Measurements from ENCODE around the gene LAMA2. TPM values are rescaled to one million over a fixed set of nuclear protein-coding genes. Genes with fewer than 3 reads are reported as not detected.

The LAMA2 gene
- total RNA-seq, 1 donor from 2014 or later: 0.47 TPM

DNA sequence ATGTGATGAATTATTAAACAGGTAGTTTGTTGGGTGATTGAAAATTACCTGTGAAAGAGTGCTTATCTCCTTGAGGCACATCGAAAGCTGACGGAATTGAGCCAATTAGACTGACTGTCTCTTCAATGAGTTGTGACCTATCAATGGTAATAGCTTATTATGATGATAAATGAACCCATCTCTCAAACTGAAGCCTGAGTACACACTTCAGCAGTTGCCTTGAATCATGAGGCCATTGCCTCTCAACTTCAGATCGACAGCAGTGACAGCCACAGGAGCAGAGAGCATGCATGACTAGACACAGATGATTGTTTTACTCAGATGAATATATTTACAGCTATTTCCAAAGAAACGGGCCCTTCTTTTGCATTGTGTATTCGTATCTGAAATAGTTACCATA, 323.9 kb downstream of the LAMA2 start:
- TF ChIP-seq, protein P1, sequence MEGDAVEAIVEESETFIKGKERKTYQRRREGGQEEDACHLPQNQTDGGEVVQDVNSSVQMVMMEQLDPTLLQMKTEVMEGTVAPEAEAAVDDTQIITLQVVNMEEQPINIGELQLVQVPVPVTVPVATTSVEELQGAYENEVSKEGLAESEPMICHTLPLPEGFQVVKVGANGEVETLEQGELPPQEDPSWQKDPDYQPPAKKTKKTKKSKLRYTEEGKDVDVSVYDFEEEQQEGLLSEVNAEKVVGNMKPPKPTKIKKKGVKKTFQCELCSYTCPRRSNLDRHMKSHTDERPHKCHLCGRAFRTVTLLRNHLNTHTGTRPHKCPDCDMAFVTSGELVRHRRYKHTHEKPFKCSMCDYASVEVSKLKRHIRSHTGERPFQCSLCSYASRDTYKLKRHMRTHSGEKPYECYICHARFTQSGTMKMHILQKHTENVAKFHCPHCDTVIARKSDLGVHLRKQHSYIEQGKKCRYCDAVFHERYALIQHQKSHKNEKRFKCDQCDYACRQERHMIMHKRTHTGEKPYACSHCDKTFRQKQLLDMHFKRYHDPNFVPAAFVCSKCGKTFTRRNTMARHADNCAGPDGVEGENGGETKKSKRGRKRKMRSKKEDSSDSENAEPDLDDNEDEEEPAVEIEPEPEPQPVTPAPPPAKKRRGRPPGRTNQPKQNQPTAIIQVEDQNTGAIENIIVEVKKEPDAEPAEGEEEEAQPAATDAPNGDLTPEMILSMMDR (conservative IDR thresholded peaks at IDR 0.05): no peak
- Mint-ChIP-seq H3K27me3 (ENCODE audit: low read depth) (no peaks in the 10 kb centered on the region), H3K4me1 (peaks cover 4% of the 10 kb centered on the region), H3K9me3 (no peaks in the 10 kb centered on the region), H3K36me3 (ENCODE audit: low read depth) (no peaks in the 10 kb centered on the region), H3K4me3 (no peak overlapping the region), H3K27ac (ENCODE audit: unreplicated experiment) (no peak overlapping the region)
- DNase-seq (ENCODE audit: low read depth, low spot score): no peak

- TF ChIP-seq, protein P1 (conservative IDR thresholded peaks at IDR 0.05): no peak
- no peaks in the 10 kb centered on the region for H3K27me3 Mint-ChIP-seq (ENCODE audit: low read depth)
Observed at GRCh38 chr6:129207832-129208231, 324.9 kb downstream of the LAMA2 start.

DNA sequence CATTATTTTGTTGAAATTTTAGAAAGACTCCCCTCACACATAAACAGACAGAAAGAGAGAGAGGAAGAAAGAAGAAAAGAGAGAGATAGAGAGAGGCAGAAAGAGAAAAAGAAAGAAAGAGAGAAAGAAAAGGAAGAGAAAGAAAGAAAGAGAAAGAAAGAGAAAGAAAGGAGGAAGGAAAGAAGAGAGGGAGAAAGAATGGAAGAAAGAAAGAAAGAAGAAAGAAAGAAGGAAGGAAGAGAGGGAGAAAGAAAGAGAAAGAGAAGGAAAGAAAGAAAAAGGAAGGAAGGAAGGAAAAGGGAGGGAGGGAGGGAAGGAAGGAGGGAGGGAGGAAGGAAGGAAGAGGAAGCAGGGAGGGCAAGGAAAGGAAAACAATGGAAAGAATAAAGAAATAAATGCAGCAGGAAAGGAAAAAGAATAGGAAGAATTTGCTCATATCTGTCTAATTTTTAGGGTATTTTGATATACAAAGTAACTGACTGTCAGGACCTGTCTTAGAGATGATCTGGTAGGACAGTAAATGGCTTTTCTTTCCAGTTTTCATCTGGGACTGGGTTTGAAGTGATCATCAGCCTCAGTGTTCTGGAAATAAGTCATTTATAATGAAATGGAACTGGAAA, 325.6 kb downstream of the LAMA2 start:
- Mint-ChIP-seq H3K9me3 (no peaks in the 10 kb centered on the region), H3K27ac (ENCODE audit: unreplicated experiment) (no peak overlapping the region), H3K4me3 (no peak overlapping the region), H3K36me3 (ENCODE audit: low read depth) (no peaks in the 10 kb centered on the region), H3K27me3 (ENCODE audit: low read depth) (no peaks in the 10 kb centered on the region), H3K4me1 (peaks cover 4% of the 10 kb centered on the region)
- TF ChIP-seq, protein P1 (conservative IDR thresholded peaks at IDR 0.05): no peak
- no peak for DNase-seq (ENCODE audit: low read depth, low spot score)

More at GRCh38 chr6:129207832-129208231, 324.9 kb downstream of the LAMA2 start:
- Mint-ChIP-seq H3K9me3 (no peaks in the 10 kb centered on the region), H3K4me1 (peaks cover 4% of the 10 kb centered on the region), H3K4me3 (no peak overlapping the region), H3K27ac (ENCODE audit: unreplicated experiment) (no peak overlapping the region), H3K36me3 (ENCODE audit: low read depth) (no peaks in the 10 kb centered on the region)
- no peak for DNase-seq (ENCODE audit: low read depth, low spot score)

DNA sequence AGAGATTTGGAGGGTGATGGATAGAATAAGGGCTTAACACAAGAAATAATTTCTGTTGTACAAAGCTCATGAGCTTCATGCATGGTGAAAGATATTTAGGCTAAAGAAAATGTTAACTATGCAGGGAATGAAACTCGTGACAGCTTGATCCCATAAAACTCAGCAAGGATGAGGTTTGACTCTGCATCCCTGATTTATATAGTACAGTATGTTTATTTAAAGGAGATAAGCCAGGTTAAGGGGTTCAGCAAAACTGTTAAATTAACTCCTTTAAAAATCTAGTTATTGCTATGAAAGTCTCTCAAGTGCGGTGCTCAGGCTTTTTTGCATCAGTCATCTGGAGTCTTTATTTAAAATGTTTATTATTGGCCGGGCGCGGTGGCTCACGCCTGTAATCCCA, 326.4 kb downstream of the LAMA2 start:
- no peak for DNase-seq (ENCODE audit: low read depth, low spot score)
- H3K4me3 Mint-ChIP-seq: no peak overlapping the region
- TF ChIP-seq, protein P1 (conservative IDR thresholded peaks at IDR 0.05): no peak
- H3K36me3 Mint-ChIP-seq (ENCODE audit: low read depth): peaks cover under 1% of the 10 kb centered on the region
- H3K27ac Mint-ChIP-seq (ENCODE audit: unreplicated experiment): no peak overlapping the region
- H3K9me3 Mint-ChIP-seq: no peaks in the 10 kb centered on the region
- no peaks in the 10 kb centered on the region for H3K27me3 Mint-ChIP-seq (ENCODE audit: low read depth)
- peaks cover 4% of the 10 kb centered on the region for H3K4me1 Mint-ChIP-seq

DNA sequence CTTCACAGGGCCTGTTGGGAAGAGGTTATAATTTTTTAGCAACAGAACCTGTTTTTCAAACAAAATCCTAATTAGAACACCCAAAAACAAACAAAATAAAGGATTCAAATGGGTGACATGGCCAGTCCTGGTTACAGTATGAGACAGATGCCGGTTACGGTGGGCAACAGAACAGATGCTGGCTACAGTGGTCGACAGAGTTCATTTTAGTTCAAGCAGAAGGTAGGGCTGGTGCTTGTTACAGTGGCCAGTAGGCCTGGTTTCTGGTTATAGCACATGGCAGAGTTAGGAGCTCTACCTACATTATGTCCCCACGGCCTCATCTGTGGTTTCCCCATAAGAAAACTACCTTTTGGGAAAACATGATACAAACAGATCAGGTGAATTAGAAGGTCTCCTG, 327.7 kb downstream of the LAMA2 start:
- peaks cover 3% of the 10 kb centered on the region for H3K36me3 Mint-ChIP-seq (ENCODE audit: low read depth)
- H3K27me3 Mint-ChIP-seq (ENCODE audit: low read depth): no peaks in the 10 kb centered on the region
- TF ChIP-seq, protein P1 (conservative IDR thresholded peaks at IDR 0.05): no peak
- peak overlapping the region; percentile 19 for H3K27ac Mint-ChIP-seq (ENCODE audit: unreplicated experiment)
- peaks cover 4% of the 10 kb centered on the region for H3K4me1 Mint-ChIP-seq
- H3K4me3 Mint-ChIP-seq: no peak overlapping the region
- no peak for DNase-seq (ENCODE audit: low read depth, low spot score)
- H3K9me3 Mint-ChIP-seq: no peaks in the 10 kb centered on the region
